ENCODE results near the gene BDH2. TPM values are rescaled to one million over a fixed set of nuclear protein-coding genes. Genes with fewer than 3 reads are reported as not detected.

The BDH2 gene
- total RNA-seq, 2 donors from 2014 or later = 32.8 to 36.4 TPM

- DNase-seq (ENCODE audit: low spot score) = no peak
- Histone ChIP-seq H3K27ac (no peak overlapping the region), H3K36me3 (no peaks in the 10 kb centered on the region), H3K4me3 (no peak overlapping the region), H3K27me3 (no peaks in the 10 kb centered on the region), H3K9me3 (peaks cover 0 to 11% of the 10 kb centered on the region in 2 donors), H3K4me1 (no peaks in the 10 kb centered on the region)
- no peak for TF ChIP-seq CTCF (IDR thresholded peaks at IDR 0.05)
Observed at GRCh38 chr4:103126126-103126525, 26.5 kb upstream of the BDH2 start.

GRCh38 chr4:103123114-103123513 lies 23.5 kb upstream of the BDH2 start:
- peaks cover 0 to 6% of the 10 kb centered on the region in 2 donors for H3K9me3 ChIP-seq
- no peak overlapping the region for H3K4me3 ChIP-seq
- no peak for TF ChIP-seq CTCF (IDR thresholded peaks at IDR 0.05)

GRCh38 chr4:103118166-103118565 lies 18.5 kb upstream of the BDH2 start:
- TF ChIP-seq CTCF (IDR thresholded peaks at IDR 0.05) = no peak
- H3K4me3 ChIP-seq = no peak overlapping the region
- H3K36me3 ChIP-seq = no peaks in the 10 kb centered on the region
- no peak overlapping the region for H3K27ac ChIP-seq
- no peaks in the 10 kb centered on the region for H3K4me1 ChIP-seq
- no peaks in the 10 kb centered on the region for H3K27me3 ChIP-seq
- H3K9me3 ChIP-seq = no peaks in the 10 kb centered on the region
- no peak for DNase-seq (ENCODE audit: low spot score)

More at GRCh38 chr4:103123114-103123513, 23.5 kb upstream of the BDH2 start:
- Histone ChIP-seq H3K27me3 (no peaks in the 10 kb centered on the region), H3K27ac (no peak overlapping the region), H3K36me3 (no peaks in the 10 kb centered on the region), H3K4me1 (no peaks in the 10 kb centered on the region)
- no peak for DNase-seq (ENCODE audit: low spot score)

GRCh38 chr4:103111598-103111997 lies 12.0 kb upstream of the BDH2 start:
- Histone ChIP-seq H3K27me3 (no peaks in the 10 kb centered on the region), H3K4me3 (no peak overlapping the region)
- TF ChIP-seq CTCF (IDR thresholded peaks at IDR 0.05) = no peak

GRCh38 chr4:103108542-103108941 lies 8.9 kb upstream of the BDH2 start:
- DNase-seq (ENCODE audit: low spot score) = no peak
- TF ChIP-seq CTCF (IDR thresholded peaks at IDR 0.05) = no peak
- H3K27me3 ChIP-seq = no peaks in the 10 kb centered on the region

More at GRCh38 chr4:103111598-103111997, 12.0 kb upstream of the BDH2 start:
- H3K4me1 ChIP-seq = no peaks in the 10 kb centered on the region
- H3K9me3 ChIP-seq = no peaks in the 10 kb centered on the region
- DNase-seq (ENCODE audit: low spot score) = no peak
- no peak overlapping the region for H3K27ac ChIP-seq
- H3K36me3 ChIP-seq = no peaks in the 10 kb centered on the region

More at GRCh38 chr4:103108542-103108941, 8.9 kb upstream of the BDH2 start:
- Histone ChIP-seq H3K4me1 (no peaks in the 10 kb centered on the region), H3K9me3 (no peaks in the 10 kb centered on the region), H3K27ac (no peak overlapping the region), H3K4me3 (no peak overlapping the region), H3K36me3 (no peaks in the 10 kb centered on the region)

Measured in right atrium auricular region (tissue), 2 donors.